H1 (cell line): ENCODE data around the gene LIX1L. TPM values are rescaled to one million over a fixed set of nuclear protein-coding genes. Genes with fewer than 3 reads are reported as not detected.

Experiments
- CTCF ChIA-PET: fragments of 300-600 bp; sonication (Branson Sonifier 250); formaldehyde crosslinking; loops from one replicate; lab custom pipeline; 2021; ENCODE audit not compliant: partially characterized antibody; lab: Charles Lee
- POLR2A ChIA-PET: fragments of 300-600 bp; sonication (Branson Sonifier 250); formaldehyde crosslinking; loops from one replicate; lab custom pipeline; 2021; ENCODE audit warnings: inconsistent platforms; ENCODE audit not compliant: partially characterized antibody; lab: Charles Lee
- DNase-seq, 2 experiments: peaks; one replicate each; pipeline versions ENCODE4 v3.0.0 to v3.0.0-alpha.2; 2010 to 2022; ENCODE audit warnings: low spot score in 2 of 2, low read depth in 1 of 2, mixed read lengths in 1 of 2
- FAIRE-seq: peaks from 2 replicates; lab custom pipeline; 2011; peaks lifted over from hg19 to GRCh38; lab: Jason Lieb, UNC
- H2AFZ ChIP-seq: 2 replicates; pipeline ENCODE4 v1.8.1; 2012; ENCODE audit warnings: low read length, inconsistent platforms
- H2AK5ac ChIP-seq: 2 replicates; pipeline ENCODE4 v1.6.1; 2013; ENCODE audit warnings: low read depth, low read length
- H2BK120ac ChIP-seq: replicated peaks from 2 replicates; pipeline ENCODE3; 2013; ENCODE audit warnings: low read depth, low read length, inconsistent platforms
- H2BK12ac ChIP-seq: 2 replicates; pipeline ENCODE4 v1.6.1; 2013; ENCODE audit warnings: low read depth, low read length
- H2BK15ac ChIP-seq: 2 replicates; pipeline ENCODE4 v1.6.1; 2013; ENCODE audit warnings: low read length
- H2BK20ac ChIP-seq: 2 replicates; pipeline ENCODE4 v1.6.1; 2013; ENCODE audit warnings: low read length
- H2BK5ac ChIP-seq: 2 replicates; pipeline ENCODE4 v1.6.1; 2013; ENCODE audit warnings: low read depth, low read length
- H3K14ac ChIP-seq: 2 replicates; pipeline ENCODE4 v1.6.1; 2013; ENCODE audit warnings: inconsistent platforms; ENCODE audit not compliant: insufficient read length
- H3K18ac ChIP-seq: 2 replicates; pipeline ENCODE4 v1.6.1; 2013; ENCODE audit warnings: low read length; ENCODE audit errors: extremely low read depth
- H3K23ac ChIP-seq: 2 replicates; pipeline ENCODE4 v1.6.1; 2013; ENCODE audit warnings: inconsistent platforms; ENCODE audit not compliant: insufficient read length
- H3K23me2 ChIP-seq: 2 replicates; pipeline ENCODE4 v1.6.1; 2013; ENCODE audit warnings: low read depth, low read length
- H3K27ac ChIP-seq: 2 replicates; pipeline ENCODE4 v1.6.1; 2011; ENCODE audit warnings: low read depth, low read length, inconsistent platforms
- H3K27me3 ChIP-seq, 4 experiments: replicated peaks in 1 of 4; 1 replicate in 1 of 4; 2 replicates in 3 of 4; pipeline versions ENCODE4 v1.6.1 to v1.8.1; 2011 to 2013; ENCODE audit warnings: low read length in 3 of 4, mild to moderate bottlenecking in 3 of 4, inconsistent platforms in 2 of 4, mixed read lengths in 2 of 4, moderate library complexity in 1 of 4; ENCODE audit not compliant: control insufficient read depth in 3 of 4, insufficient read depth in 3 of 4; ENCODE audit errors: extremely low read depth in 1 of 4
- H3K36me3 ChIP-seq, 4 experiments: 2 replicates each; pipeline versions ENCODE4 v1.6.1 to v1.8.1; 2011 to 2013; ENCODE audit warnings: mild to moderate bottlenecking in 4 of 4, low read length in 3 of 4, moderate library complexity in 2 of 4, control low read depth in 1 of 4, inconsistent platforms in 1 of 4; ENCODE audit not compliant: insufficient read depth in 4 of 4, control insufficient read depth in 2 of 4
- H3K4ac ChIP-seq: replicated peaks from 2 replicates; pipeline ENCODE3; 2013; ENCODE audit warnings: low read length, low read depth, mixed read lengths, inconsistent platforms; ENCODE audit not compliant: insufficient read length
- H3K4me1 ChIP-seq, 4 experiments: replicated peaks in 1 of 4; 1 replicate in 1 of 4; 2 replicates in 3 of 4; pipeline versions ENCODE4 v1.6.1 to v1.8.1; 2011 to 2013; ENCODE audit warnings: low read length in 3 of 4, inconsistent platforms in 2 of 4, mixed read lengths in 1 of 4; ENCODE audit not compliant: insufficient read depth in 4 of 4, control insufficient read depth in 3 of 4
- H3K4me2 ChIP-seq, 2 experiments: 2 replicates each; pipeline versions ENCODE4 v1.6.1 to v1.8.1; 2011 to 2013; ENCODE audit warnings: low read depth in 2 of 2, low read length in 2 of 2, control low read depth in 1 of 2, inconsistent platforms in 1 of 2, mild to moderate bottlenecking in 1 of 2; ENCODE audit not compliant: insufficient read depth in 1 of 2
- H3K4me3 ChIP-seq, 4 experiments: fragments of 200-600, 300-600 bp in 1 of 4; sonication (generic), shearing (Covaris generic), sonication (Bioruptor Twin) in 1 of 4; 2 replicates each; pipeline versions ENCODE4 v1.5.1 to v1.8.1; 2011 to 2016; ENCODE audit warnings: low read length in 4 of 4, low read depth in 3 of 4, control low read depth in 2 of 4, inconsistent platforms in 2 of 4, mild to moderate bottlenecking in 2 of 4, mixed read lengths in 1 of 4, moderate library complexity in 1 of 4; ENCODE audit not compliant: insufficient read depth in 2 of 4; ENCODE audit errors: extremely low read depth in 1 of 4
- H3K56ac ChIP-seq: replicated peaks from 2 replicates; pipeline ENCODE3; 2013; ENCODE audit warnings: low read depth, mild to moderate bottlenecking, mixed read lengths, low read length, inconsistent platforms; ENCODE audit not compliant: insufficient read length
- H3K79me1 ChIP-seq: 2 replicates; pipeline ENCODE4 v1.6.1; 2013; ENCODE audit warnings: low read depth, low read length, control low read depth
- H3K79me2 ChIP-seq, 2 experiments: 2 replicates each; pipeline versions ENCODE4 v1.6.1 to v1.8.1; 2012 to 2013; ENCODE audit warnings: low read length in 2 of 2, mild to moderate bottlenecking in 2 of 2, inconsistent platforms in 1 of 2; ENCODE audit not compliant: insufficient read depth in 2 of 2, control insufficient read depth in 1 of 2
- H3K9ac ChIP-seq, 4 experiments: replicated peaks in 1 of 4; 1 replicate in 1 of 4; 2 replicates in 3 of 4; pipeline versions ENCODE4 v1.6.1 to v1.8.1; 2011 to 2013; ENCODE audit warnings: low read depth in 3 of 4, low read length in 3 of 4, control low read depth in 2 of 4, mild to moderate bottlenecking in 2 of 4, moderate library complexity in 2 of 4, inconsistent platforms in 1 of 4; ENCODE audit errors: extremely low read depth in 1 of 4
- H3K9me3 ChIP-seq, 2 experiments: 2 replicates each; pipeline versions ENCODE4 v1.6.1 to v1.8.1; 2012 to 2013; ENCODE audit warnings: mild to moderate bottlenecking in 2 of 2, moderate library complexity in 2 of 2, control low read depth in 1 of 2, inconsistent platforms in 1 of 2, low read depth in 1 of 2, low read length in 1 of 2, mixed read lengths in 1 of 2; ENCODE audit not compliant: insufficient read depth in 2 of 2
- H4K20me1 ChIP-seq, 2 experiments: replicated peaks in 1 of 2; 2 replicates each; pipeline versions ENCODE3 to v1.8.1; 2011 to 2013; ENCODE audit warnings: inconsistent platforms in 2 of 2, low read length in 2 of 2, mild to moderate bottlenecking in 1 of 2; ENCODE audit not compliant: insufficient read depth in 2 of 2, control insufficient read depth in 1 of 2
- H4K5ac ChIP-seq: 2 replicates; pipeline ENCODE4 v1.6.1; 2013; ENCODE audit warnings: low read length, low read depth, mixed read lengths, inconsistent platforms; ENCODE audit not compliant: insufficient read length
- H4K8ac ChIP-seq: 2 replicates; pipeline ENCODE4 v1.8.0; 2013; ENCODE audit warnings: mild to moderate bottlenecking, moderate library complexity, low read length, inconsistent platforms; ENCODE audit not compliant: insufficient read depth; ENCODE audit errors: extremely low read depth
- H4K91ac ChIP-seq: replicated peaks from 2 replicates; pipeline ENCODE3; 2013; ENCODE audit warnings: low read length, mixed read lengths, inconsistent platforms; ENCODE audit not compliant: insufficient read length
- BACH1 ChIP-seq: IDR thresholded peaks from 2 replicates; pipeline ENCODE4 v1.6.1; 2012; ENCODE audit warnings: low read length, improper control_type of control experiment
- FOSL1 ChIP-seq: IDR thresholded peaks from 2 replicates; pipeline ENCODE4 v1.6.1; 2011; ENCODE audit warnings: mild to moderate bottlenecking, low read depth, low read length, moderate library complexity; ENCODE audit not compliant: insufficient read depth
- HDAC6 ChIP-seq: IDR thresholded peaks from one replicate; pipeline ENCODE4 v1.7.1; 2012; ENCODE audit warnings: low read depth, mild to moderate bottlenecking, inconsistent platforms, low read length, moderate library complexity
- SIRT6 ChIP-seq: IDR thresholded peaks from one replicate; pipeline ENCODE4 v1.7.1; 2012; ENCODE audit warnings: low read length, inconsistent platforms
- TBP ChIP-seq: IDR thresholded peaks from 2 replicates; pipeline ENCODE4 v1.6.1; 2011; ENCODE audit warnings: low read depth, low read length, improper control_type of control experiment
- WGBS, 2 experiments: shearing (Covaris generic) in 1 of 2; methylation state at CpG; one replicate each; pipeline versions ENCODE4 v1.1.6 to v1.1.7; 2013 to 2015; ENCODE audit warnings: low lambda C conversion rate in 2 of 2, mixed read lengths in 2 of 2, inconsistent platforms in 1 of 2, low coverage in 1 of 2, missing lambda C conversion rate in 1 of 2; ENCODE audit not compliant: insufficient replicate concordance in 2 of 2, insufficient coverage in 1 of 2, insufficient read length in 1 of 2; ENCODE audit errors: extremely low coverage in 1 of 2, missing lambda C conversion rate in 1 of 2; 5-methylcytosine and 5-hydroxymethylcytosine counted together
- polyA plus RNA-seq, 7 experiments: library from polyadenylated mRNA; depleted of rRNA in 3 of 7; stranded (reverse) in 5 of 7; unstranded in 2 of 7; fragments of >200 nt in 5 of 7; fragments of 200-250 nt in 2 of 7; gene quantifications; 1 replicate in 5 of 7; 2 replicates in 1 of 7; 4 replicates in 1 of 7; pipeline versions ENCODE4 v1.2.1 to v1.2.3, GENCODE V29; 2011 to 2013; ENCODE audit warnings: missing spikeins in 2 of 7, mixed read lengths in 2 of 7
- total RNA-seq: library from RNA; stranded (reverse); fragmentation: NEBNext Ultra II Directional; extraction: Animal tissue kit (Norgen Biotek cat#: 25700); gene quantifications from 2 replicates; pipeline ENCODE4 v1.2.1, GENCODE V29; 2021

LIX1L gene
- total and polyA plus RNA-seq, 2 of the 8 experiments (the other 6 are each of a cell fraction or from before 2014, with no cell fraction given), result 2.9 to 3.7 TPM

GRCh38 chr1:145887631-145888030 is 70.2 kb downstream of the LIX1L start:
- no peak overlapping the region for H3K4me2 ChIP-seq
- no peak overlapping the region for H3K14ac ChIP-seq
- no peak overlapping the region for H4K5ac ChIP-seq
- H3K9me3 ChIP-seq, result no peaks in the 10 kb centered on the region
- no peak overlapping the region for H2BK12ac ChIP-seq
- ChIA-PET POLR2A (interaction anchor here (1.1 kb wide), 1 partner anchor 164 kb away, joined by 7 read pairs; no protein-coding TSS in a partner anchor), CTCF (interaction anchor here (0.9 to 8.7 kb wide), 5 partner anchors 9 to 70 kb away, joined by 3 to 84 read pairs (median 5); partner anchors contain the start of genes LIX1L and NUDT17)
- no peak overlapping the region for H2BK15ac ChIP-seq
- H2BK20ac ChIP-seq, result no peak overlapping the region
- 78% methylated on average over 5 of the region's 5 CpGs; no CpG with 5 or more reads in 1 of the 2 experiments for WGBS, 2 experiments
- H3K23ac ChIP-seq, result no peak overlapping the region
- H3K4ac ChIP-seq, result no peak overlapping the region
- H2AK5ac ChIP-seq, result no peak overlapping the region
- H3K36me3 ChIP-seq, result no peaks in the 10 kb centered on the region
- no peak overlapping the region for H2BK120ac ChIP-seq
- no peak overlapping the region for H2AFZ ChIP-seq
- no peak for DNase-seq
- no peak overlapping the region for H4K8ac ChIP-seq
- no peak overlapping the region for H3K4me3 ChIP-seq
- H4K20me1 ChIP-seq, result no peaks in the 10 kb centered on the region
- no peak for FAIRE-seq
- no peak overlapping the region for H3K56ac ChIP-seq
- peaks cover 0 to 6% (median 4%) of the 10 kb centered on the region in 4 experiments; a peak in 4 of 7 replicates for H3K4me1 ChIP-seq
- H3K79me1 ChIP-seq, result no peaks in the 10 kb centered on the region
- peaks cover 0 to 21% (median 15%) of the 10 kb centered on the region in 4 experiments; a peak in 6 of 7 replicates for H3K27me3 ChIP-seq
- H3K79me2 ChIP-seq, result no peaks in the 10 kb centered on the region
- no peak overlapping the region for H3K18ac ChIP-seq
- H3K27ac ChIP-seq, result no peak overlapping the region
- peaks cover 5% of the 10 kb centered on the region; the same call in 1 of the 2 replicates for H3K23me2 ChIP-seq
- no peak overlapping the region for H2BK5ac ChIP-seq
- H4K91ac ChIP-seq, result no peak overlapping the region
- H3K9ac ChIP-seq, result no peak overlapping the region
- no peak for TF ChIP-seq SIRT6
- no peak for TF ChIP-seq HDAC6
- no peak for TF ChIP-seq FOSL1
- no peak for TF ChIP-seq BACH1
- no peak for TF ChIP-seq TBP
